Right lobe of liver (tissue), 6 donors: ENCODE results near the gene PIK3R4. TPM values are rescaled to one million over a fixed set of nuclear protein-coding genes. Genes with fewer than 3 reads are reported as not detected.

Experiments used
- ATAC-seq, 4 donors: fragments of 200-7000 bp; cut with Tn5 transposase; one replicate each; pipeline ENCODE4 v1.9.1; 2020; ENCODE audit warnings: mild to moderate bottlenecking in 4 of 4, moderate library complexity in 4 of 4
- DNase-seq, 3 donors: peaks; one replicate each; pipeline ENCODE4 v3.0.0-alpha.2; 2020
- H3K27ac ChIP-seq, 3 donors: fragments of 200-600 bp; one replicate each; pipeline ENCODE4 v1.8.0; 2022
- H3K27me3 ChIP-seq, 2 donors: fragments of 200-600 bp; one replicate each; pipeline ENCODE4 v1.8.0; 2022
- H3K36me3 ChIP-seq, 4 donors: fragments of 200-600 bp; sonication (generic) in 1 of 4; one replicate each; pipeline versions ENCODE4 v1.5.1 to v1.8.0; 2017 to 2022; ENCODE audit warnings: control low read depth in 1 of 4
- H3K4me1 ChIP-seq, 4 donors: fragments of 200-600 bp; sonication (generic) in 1 of 4; one replicate each; pipeline versions ENCODE4 v1.5.1 to v1.8.0; 2017 to 2022; ENCODE audit warnings: control low read depth in 1 of 4
- H3K4me3 ChIP-seq, 3 donors: fragments of 200-600 bp; one replicate each; pipeline ENCODE4 v1.8.0; 2022
- H3K9me3 ChIP-seq, 4 donors: fragments of 200-600 bp; sonication (generic) in 1 of 4; one replicate each; pipeline versions ENCODE4 v1.5.1 to v1.8.0; 2017 to 2022; ENCODE audit warnings: control low read depth in 1 of 4
- POLR2A ChIP-seq: fragments of 450-650 bp; IDR thresholded peaks from one replicate; pipeline ENCODE4 v1.6.1; 2017; ENCODE audit warnings: antibody characterized with exemption, mild to moderate bottlenecking
- WGBS: methylation state at CpG from one replicate; pipeline ENCODE4 v1.1.6; 2018; ENCODE audit warnings: low coverage, low lambda C conversion rate; ENCODE audit not compliant: insufficient coverage; ENCODE audit errors: missing lambda C conversion rate; 5-methylcytosine and 5-hydroxymethylcytosine counted together
- intact Hi-C, 2 donors: fragments of 100-400 bp; cut with DNase I; formaldehyde crosslinking; loops; one replicate each; pipeline versions ENCODE4 v1.11.2 to v1.14.1; 2022
- total RNA-seq, 6 experiments: library from RNA; depleted of rRNA in 2 of 6; stranded (reverse); fragments of >200 nt in 2 of 6; fragmentation: NEBNext Ultra II Directional in 3 of 6; extraction: Animal tissue kit (Norgen Biotek cat#: 25700) in 3 of 6; gene quantifications; one replicate each; pipeline versions ENCODE4 v1.1.0 to v1.2.4, GENCODE V29; 2016 to 2023
- TF ChIP-seq, protein P1 (sequence below), 4 donors: fragments of 200-600 bp in 3 of 4; fragments of 450-650 bp in 1 of 4; IDR thresholded peaks; one replicate each; pipeline versions ENCODE4 v1.5.1 to v1.8.0; 2016 to 2022; ENCODE audit warnings: antibody characterized with exemption in 4 of 4, mild to moderate bottlenecking in 2 of 4
- donor health status: DM: no; HTN: yes; CAD: no.
- donor health status: DM: no; HTN: no; CAD: no.
- donor health status: DM: no; HTN: no; CAD: no.
- donor health status: DM: no; HTN: yes; CAD: no.
- donor health status: DM: no; HTN: yes; CAD: no.

The PIK3R4 gene
- total RNA-seq, 6 experiments from 2014 or later = 15.3 to 35.3 (median 24.1) TPM

DNA sequence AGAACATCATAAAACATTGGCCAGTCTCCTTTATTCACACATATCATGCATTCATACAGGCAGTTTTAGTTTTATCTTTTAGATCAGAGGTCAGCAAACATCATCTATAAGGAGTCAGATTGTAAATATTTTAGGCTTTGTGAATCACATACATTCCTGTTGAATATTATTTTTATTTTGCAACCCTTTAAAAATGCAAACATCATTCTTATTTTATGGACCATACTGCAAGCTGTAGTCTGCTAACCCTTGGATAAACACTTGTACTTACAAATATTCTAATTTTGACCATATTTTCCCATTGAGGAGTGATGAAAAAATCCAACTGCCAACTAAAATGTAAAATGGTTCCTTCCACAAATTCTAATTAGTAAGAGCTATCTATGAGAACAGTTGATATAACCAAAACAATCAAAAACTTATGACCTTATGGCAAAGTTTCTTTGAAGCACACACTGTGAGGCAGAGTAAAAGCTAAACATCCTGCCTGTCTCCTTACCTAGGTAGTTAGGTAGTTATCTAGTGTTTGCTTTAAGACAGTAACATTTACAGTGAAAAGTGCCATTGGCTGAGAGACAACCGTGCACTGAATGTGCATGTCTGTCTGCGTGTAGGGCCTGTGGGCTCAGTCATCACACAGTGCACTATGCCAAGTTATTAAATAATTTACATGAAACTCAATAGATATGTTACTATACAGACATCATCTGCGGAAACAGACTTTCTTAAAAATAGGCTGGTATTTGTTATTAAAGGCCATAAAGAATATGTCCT is 57.7 kb downstream of the PIK3R4 start:
- H3K4me1 ChIP-seq = no peaks in the 10 kb centered on the region
- peaks cover 0 to 27% (median 5%) of the 10 kb centered on the region in 4 donors for H3K36me3 ChIP-seq
- intact Hi-C loops = no loop called here
- no peak overlapping the region for H3K4me3 ChIP-seq
- DNase-seq (no peak), ATAC-seq (no peak)
- H3K27ac ChIP-seq = no peak overlapping the region
- H3K9me3 ChIP-seq = no peaks in the 10 kb centered on the region
- no peaks in the 10 kb centered on the region for H3K27me3 ChIP-seq
- WGBS = 100% methylated on average over 3 of the region's 3 CpGs
- TF ChIP-seq POLR2A = no peak
- TF ChIP-seq, protein P1, sequence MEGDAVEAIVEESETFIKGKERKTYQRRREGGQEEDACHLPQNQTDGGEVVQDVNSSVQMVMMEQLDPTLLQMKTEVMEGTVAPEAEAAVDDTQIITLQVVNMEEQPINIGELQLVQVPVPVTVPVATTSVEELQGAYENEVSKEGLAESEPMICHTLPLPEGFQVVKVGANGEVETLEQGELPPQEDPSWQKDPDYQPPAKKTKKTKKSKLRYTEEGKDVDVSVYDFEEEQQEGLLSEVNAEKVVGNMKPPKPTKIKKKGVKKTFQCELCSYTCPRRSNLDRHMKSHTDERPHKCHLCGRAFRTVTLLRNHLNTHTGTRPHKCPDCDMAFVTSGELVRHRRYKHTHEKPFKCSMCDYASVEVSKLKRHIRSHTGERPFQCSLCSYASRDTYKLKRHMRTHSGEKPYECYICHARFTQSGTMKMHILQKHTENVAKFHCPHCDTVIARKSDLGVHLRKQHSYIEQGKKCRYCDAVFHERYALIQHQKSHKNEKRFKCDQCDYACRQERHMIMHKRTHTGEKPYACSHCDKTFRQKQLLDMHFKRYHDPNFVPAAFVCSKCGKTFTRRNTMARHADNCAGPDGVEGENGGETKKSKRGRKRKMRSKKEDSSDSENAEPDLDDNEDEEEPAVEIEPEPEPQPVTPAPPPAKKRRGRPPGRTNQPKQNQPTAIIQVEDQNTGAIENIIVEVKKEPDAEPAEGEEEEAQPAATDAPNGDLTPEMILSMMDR (IDR thresholded peaks at IDR 0.05) = no peak

DNA sequence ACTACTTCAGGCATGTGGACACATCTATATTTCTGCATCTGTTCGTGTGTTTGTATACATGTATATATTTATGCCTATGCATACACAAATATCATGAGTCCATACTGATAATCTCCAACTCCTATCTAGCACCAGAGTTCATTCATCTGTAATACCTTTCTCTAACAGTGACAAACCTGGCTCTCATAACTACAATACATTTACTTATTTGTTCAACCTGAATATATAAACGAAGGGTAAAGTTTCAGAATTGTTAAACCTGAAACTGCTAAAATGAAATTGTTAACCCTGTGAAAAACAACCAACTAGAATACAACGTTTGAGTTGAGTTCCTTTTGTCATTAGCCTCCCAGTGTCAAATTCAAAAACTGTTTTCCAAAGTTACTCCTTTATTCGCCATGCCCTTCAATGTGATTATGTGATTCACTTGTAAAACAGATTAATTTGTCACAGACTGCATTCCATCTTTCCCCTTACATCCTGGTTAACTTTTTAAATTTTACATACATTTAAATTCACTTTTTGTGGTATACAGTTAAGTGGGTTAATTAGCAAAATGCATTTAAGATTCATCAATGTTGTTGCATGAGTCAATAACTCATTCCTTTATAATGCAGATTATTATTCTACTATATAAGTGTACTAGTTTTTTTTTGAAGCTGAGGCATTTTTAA is 58.5 kb downstream of the PIK3R4 start:
- peaks cover 0 to 34% (median 9%) of the 10 kb centered on the region in 4 donors for H3K36me3 ChIP-seq
- no peaks in the 10 kb centered on the region for H3K4me1 ChIP-seq
- intact Hi-C loops = no loop called here
- WGBS = 75% methylated on average over 4 of the region's 4 CpGs
- DNase-seq (no peak), ATAC-seq (no peak)
- H3K27ac ChIP-seq = no peak overlapping the region
- TF ChIP-seq POLR2A = no peak
- TF ChIP-seq, protein P1 (IDR thresholded peaks at IDR 0.05) = no peak
- H3K27me3 ChIP-seq = no peaks in the 10 kb centered on the region
- no peaks in the 10 kb centered on the region for H3K9me3 ChIP-seq
- no peak overlapping the region for H3K4me3 ChIP-seq

DNA sequence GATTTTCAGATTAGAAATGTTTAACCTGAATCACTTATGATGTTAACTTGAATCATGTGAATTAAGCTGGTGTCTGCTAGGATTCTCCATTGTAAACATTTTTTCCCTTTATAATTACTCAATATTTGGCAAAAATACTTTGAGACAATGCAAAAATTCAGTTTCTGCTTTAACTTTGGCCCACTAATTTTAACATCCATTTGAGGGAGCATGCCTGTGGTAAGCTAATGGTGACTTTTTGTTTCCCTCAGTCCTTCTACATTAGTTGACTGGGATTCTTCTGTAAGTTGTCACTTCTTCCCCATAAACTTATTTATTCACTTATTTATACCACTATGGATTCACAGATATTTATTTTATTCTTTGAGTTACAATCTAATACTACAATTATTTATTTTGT is 59.3 kb downstream of the PIK3R4 start:
- ATAC-seq (no peak), DNase-seq (no peak)
- no peak overlapping the region for H3K27ac ChIP-seq
- H3K4me3 ChIP-seq = no peak overlapping the region
- intact Hi-C loops = no loop called here
- H3K9me3 ChIP-seq = no peaks in the 10 kb centered on the region
- peaks cover 0 to 42% (median 11%) of the 10 kb centered on the region in 4 donors for H3K36me3 ChIP-seq
- no peaks in the 10 kb centered on the region for H3K4me1 ChIP-seq
- TF ChIP-seq POLR2A = no peak
- TF ChIP-seq, protein P1 (IDR thresholded peaks at IDR 0.05) = no peak
- no peaks in the 10 kb centered on the region for H3K27me3 ChIP-seq

DNA sequence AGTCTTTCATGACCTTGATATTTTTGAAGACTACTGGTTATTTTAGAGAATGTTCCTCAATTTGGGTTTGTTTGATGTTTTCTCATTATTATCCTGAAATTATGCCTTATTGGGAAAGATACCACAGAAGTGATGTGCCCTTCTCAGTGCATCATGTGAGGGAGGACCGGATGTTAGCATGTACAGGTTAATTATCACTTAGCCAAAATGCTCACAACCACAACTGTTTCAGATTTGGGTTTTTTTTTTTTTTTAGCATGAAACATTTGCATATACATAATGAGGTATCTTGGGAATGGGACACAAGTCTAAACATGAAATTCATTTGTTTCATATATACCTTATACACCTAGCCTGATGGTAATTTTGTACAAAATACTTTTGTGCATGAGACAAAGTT is 59.8 kb downstream of the PIK3R4 start:
- DNase-seq (no peak), ATAC-seq (no peak)
- H3K4me3 ChIP-seq = no peak overlapping the region
- peaks cover 0 to 47% (median 11%) of the 10 kb centered on the region in 4 donors for H3K36me3 ChIP-seq
- TF ChIP-seq, protein P1 (IDR thresholded peaks at IDR 0.05) = no peak
- no peak for TF ChIP-seq POLR2A
- intact Hi-C loops = no loop called here
- no peak overlapping the region for H3K27ac ChIP-seq
- no peaks in the 10 kb centered on the region for H3K9me3 ChIP-seq
- WGBS = 88% methylated on average over 1 of the region's 1 CpG
- H3K27me3 ChIP-seq = no peaks in the 10 kb centered on the region
- H3K4me1 ChIP-seq = no peaks in the 10 kb centered on the region
